GM21367 (cell line): ENCODE data around the gene CRELD2.
A peak's percentile ranks its signal among the peaks of the same experiment; 100 is the strongest.

Experiments used
- ATAC-seq: cut with Tn5 transposase; IDR thresholded peaks from one replicate; pipeline ENCODE4 v1.9.1; 2021; ENCODE audit not compliant: unreplicated experiment

CRELD2 gene

DNA sequence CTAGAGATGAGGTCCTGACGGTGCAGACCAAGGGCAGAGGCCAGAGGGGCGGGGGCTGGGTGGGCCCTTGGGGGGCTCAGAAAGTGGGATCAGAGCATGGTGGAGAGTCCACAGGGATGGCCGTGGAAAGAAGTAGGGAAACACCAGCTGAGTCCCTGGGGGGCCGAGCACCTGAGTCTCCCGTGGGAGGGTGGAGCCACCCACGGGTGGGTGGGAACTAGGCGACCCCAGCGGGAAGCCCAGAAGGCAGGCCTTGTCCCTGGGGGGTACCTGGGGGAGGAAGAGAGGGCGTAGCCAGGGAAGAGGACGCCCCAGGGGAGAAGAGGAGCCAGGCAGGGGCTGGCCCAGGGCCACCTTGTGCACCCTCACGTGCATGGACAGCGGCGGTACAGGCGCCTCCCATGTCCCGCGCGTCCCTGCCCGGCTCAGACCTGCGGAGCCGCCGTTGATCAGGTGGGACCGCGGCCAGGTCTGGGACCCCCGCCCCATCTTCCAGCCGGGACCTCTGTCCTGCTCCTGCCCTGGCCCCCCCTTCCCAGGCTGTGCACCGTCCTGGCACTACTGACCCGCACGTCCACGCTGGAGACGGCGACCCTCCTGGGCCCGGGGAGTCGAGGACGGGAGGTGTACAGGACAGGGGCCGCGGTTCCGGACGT is 10.2 kb downstream of the CRELD2 start:
- no peak for ATAC-seq

DNA sequence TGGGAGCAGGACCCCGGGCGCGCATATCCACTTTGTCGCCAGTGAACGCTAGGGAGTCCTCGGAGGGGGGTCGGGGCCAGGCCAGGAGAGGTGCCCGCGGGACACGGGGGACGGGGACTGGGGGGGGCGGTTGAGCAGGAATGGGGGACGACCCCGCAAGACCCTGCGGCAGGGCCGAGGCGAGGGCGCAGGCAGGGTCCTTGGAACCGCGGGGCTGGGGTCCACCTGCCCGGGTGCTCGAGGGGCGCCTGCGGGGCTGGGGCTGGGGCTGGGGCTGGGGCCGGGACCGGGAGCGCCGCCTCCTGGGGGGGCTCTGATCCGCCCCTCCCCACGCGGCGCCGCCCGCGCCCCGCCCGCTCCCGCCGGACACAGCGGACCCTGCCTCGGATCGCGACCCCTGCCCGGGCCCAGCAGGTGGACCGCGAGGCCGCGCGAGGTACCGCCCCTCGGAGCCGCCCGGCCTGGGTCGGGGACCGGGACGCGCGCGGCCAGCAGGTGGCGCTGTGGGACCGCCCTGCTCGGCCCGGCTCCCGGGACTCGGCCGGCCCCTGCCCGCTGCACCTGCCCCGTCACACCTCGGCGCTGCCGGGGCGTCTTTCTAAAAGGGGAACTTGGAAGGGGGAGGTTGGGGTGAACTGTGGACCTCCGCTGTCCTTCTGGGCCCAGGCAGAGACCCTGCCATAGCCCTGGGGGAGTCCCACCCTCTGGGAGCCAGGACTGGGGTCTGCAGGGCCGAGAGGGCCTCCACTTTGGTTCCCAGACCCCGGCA is 11.0 kb downstream of the CRELD2 start:
- ATAC-seq, result no peak

DNA sequence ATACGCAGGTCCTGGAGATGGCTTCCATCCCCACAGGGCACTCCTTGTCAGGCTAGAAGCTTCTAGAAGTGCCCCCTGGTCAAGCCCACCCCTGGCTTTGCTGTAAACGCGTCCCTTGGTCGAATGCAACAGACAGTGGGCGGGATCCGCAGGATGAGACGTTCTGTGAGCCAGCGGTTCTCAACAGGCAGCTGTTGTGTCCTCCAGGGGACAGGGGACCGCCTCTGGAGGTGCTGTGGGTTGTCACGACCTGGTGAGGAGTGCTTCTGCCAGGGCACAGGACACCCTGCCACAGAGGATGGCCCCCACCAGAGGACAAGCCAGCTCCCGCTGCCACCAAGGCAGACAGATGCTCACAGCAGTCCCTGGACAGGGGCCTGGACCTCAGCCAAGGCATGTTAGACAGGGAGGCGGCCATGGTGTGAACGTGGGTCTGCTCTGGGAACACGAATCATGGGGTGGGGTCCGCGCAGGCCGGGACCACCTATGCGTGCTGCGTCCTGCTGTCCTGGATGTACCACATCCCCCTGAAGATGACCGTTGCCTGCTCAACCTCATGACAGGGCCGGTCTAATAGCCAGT is 11.7 kb downstream of the CRELD2 start:
- ATAC-seq, result no peak

DNA sequence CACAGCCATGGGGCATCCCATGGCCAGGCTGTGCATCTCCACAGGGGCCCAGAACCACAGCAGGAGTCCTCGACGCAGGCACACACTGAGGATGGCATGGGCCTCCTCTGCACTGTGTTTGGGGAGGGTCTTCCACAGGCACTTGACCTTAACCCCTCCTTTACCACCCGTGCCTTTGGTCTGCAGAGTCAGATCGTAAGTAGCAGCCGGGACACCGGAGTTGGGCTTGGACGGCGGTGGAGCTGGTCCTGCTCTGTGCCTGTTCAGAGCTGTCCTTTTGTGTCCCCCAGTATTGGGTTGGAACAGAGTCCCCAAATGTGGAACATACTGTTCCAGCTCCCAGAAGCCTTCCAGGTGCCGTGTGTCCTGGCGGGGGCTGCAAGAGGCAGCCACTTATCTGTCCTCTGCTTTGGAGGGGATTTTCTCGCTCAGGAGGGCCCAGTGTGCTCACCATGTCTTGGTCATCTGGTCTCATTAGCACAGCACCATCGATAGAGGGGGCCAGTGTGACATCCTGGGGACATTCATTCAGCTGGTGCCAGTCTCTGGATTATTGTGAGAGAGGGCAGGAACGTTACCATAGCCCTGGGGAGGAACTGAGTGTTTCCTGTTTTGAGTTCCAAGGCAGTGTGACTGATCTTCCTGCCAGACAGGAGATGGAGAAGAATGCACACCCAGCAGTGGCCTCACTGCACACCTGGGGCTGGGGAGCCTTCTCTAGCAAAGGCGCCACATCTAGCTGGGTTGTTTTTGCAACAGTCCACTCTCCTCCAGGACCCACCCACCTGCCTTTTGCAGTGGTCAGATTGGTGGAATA is 12.4 kb downstream of the CRELD2 start:
- no peak for ATAC-seq

DNA sequence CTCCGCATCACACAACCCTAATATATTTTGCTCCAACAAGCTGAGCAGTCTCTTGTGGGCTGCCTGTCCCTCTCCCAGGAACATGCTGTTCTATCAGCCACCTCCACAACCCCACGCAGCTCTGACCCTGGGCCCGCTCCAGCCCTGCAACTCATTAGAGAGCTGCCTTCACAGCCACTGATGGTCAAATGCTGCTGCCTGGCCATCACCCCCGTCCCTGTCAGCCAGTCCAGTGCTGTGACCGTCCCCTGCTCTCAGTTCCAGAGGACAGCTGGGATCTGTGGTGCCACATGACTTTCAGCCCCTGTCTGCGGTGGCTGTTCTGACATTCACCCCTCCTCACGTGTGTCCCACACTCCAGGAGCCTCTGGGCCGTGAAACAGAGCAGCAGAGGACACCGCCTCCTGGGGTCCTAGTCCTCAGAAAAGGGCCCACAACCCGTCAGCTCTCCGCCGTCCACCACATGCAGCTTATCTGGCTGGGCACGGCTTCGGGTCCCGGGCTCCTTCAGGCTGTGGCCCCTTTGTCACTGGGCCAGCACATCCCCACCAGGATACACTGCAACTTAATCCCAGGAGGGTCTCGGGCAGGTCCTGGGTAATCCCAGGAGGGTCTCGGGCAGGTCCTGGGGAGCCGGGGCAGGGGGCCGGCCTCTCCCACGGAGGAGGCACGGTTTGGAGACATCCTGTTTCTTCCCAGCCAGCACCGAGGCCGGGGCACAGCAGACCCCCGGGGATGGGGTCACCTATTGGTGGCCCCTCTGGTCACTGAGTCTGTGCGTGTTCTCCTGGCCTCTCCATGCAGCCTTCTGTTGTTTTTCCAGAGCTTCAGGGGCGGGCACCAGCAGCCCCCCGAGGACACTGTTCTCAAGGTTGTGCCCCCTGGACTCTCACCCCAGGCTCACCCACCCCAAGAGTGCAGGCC is 15.1 kb downstream of the CRELD2 start:
- no peak for ATAC-seq

DNA sequence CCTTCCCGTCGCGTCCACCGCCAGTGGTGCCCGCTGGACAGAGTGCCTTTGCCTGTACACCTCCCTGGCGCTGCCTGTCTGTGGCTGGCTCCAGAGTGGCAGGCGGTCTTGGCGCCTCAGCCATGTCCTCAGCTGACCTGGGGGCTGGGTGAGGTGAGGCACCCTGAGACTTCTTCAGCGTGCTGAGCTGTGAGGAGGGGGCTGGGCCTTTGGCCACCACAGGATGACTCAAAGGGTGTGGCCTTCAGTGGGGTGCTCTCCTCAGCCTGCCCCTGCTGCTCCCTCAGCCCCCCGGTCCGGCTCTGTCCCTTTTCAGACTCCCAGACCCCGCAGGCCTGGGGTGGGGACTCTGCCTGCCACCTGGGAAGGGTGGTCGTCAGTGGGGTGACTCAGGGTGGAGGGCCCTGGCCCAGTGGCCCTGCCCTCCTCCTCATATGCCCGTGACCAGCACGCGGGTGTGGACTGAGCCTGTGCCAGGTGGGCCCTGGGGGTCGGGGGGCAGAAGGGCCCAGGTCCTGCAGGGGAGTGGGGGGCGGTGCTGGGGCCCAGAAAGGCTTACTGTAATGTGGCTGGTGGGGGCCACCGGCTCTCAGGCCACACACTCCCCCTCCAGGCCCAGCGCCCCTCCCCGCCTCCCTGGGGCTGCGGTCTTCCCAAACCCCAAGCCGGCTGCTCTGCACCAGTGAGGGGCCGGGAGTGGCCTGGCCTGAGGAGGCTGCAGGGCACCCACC is 15.9 kb downstream of the CRELD2 start:
- ATAC-seq, result no peak

DNA sequence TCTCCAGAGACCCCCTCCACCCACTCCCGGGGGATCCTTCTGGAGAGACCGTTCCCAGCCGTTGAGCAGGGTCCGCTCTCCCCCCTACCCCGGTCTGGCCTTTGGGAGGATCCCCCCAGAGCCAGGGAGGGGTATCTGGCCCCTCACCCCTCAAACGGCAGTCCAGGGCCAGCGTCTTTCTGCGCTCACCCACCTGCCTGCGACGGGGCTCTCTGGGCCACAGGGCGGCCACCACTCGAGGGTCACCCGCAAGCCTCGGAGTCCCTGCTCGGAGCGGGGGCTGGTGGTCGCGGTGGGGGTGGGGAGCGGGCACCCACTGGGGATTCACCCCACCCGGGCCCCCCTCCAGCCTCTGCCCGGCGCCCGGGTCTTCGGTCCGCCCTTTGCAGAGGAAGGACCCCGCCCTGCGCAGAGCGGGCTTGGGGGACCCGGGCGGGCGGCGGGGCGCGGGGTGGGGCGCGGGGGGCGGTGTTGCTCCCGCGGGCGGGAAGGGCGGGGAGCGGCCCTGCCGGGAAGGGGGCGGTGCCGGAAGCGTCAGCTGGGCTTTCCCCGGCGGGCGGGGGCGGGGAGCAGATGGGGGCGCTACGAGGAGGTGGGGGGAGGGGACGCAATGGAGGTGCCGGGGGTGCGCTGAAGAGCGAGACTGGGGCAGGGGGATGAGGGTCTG is 16.6 kb downstream of the CRELD2 start:
- ATAC-seq, result no peak

DNA sequence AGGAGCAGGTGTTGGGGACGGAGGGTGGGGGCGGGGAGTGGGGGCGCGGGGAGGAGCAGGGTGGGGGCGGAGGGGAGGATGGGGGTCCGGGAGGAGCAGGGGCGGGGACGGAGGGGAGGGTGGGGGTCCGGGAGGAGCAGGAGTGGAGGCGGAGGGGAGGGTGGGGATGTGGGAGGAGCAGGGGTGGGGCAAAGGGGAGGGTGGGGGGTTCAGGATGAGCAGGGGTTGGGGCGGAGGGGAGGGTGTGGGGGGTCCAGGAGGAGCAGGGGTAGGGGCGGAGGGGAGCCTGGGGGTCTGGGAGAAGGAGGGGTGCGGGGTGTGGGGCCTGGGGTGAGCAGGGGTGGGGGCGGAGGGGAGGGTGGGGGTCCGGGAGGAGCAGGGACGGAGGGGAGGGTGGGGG is 17.1 kb downstream of the CRELD2 start:
- no peak for ATAC-seq

DNA sequence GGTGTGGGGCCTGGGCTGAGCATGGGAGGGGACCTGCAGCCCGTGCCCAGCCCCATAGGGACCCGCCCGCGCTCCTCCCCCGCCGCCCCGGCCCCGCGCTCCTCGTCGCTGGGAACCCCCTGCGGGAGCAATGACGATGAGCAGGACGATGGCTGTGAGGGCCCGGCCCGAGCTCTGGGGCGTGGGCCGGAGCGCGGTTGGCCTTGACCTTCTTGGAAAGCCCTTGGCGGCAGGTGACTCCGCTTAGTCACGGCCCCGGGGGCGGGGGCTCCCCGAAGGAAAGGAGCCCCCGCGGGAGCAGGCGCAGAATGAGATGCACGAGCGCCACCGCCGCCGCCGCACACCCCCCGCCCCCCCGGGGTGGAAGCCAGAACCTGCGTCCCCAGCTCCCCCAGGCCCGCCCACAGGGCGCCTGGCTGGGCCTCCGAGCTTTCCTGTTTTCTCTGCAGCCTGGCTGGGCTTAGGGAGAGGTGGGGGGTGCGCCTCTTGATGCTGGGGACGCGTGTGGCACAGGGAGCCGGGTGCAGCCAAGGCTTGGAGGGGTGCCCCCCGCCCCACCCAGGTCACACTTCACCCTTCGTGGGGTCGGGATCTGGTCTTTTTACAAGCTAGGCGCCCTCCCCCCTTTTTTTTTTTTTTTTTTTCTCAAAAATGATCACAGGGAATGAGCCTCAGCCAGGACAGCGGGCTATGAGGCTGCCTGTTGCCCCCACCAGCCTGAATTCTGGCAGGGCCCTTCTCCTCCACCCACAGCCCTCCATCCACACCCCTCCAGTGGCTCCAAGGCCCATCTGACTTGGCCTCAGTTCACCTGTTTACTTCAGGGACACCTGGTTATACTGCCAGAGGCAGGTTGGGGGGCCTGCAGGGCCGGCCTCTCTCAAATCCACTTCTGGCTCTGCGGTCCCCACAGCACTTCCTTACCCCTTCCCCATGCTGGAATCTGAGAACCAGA is 17.9 kb downstream of the CRELD2 start:
- ATAC-seq, result peak; percentile 54

DNA sequence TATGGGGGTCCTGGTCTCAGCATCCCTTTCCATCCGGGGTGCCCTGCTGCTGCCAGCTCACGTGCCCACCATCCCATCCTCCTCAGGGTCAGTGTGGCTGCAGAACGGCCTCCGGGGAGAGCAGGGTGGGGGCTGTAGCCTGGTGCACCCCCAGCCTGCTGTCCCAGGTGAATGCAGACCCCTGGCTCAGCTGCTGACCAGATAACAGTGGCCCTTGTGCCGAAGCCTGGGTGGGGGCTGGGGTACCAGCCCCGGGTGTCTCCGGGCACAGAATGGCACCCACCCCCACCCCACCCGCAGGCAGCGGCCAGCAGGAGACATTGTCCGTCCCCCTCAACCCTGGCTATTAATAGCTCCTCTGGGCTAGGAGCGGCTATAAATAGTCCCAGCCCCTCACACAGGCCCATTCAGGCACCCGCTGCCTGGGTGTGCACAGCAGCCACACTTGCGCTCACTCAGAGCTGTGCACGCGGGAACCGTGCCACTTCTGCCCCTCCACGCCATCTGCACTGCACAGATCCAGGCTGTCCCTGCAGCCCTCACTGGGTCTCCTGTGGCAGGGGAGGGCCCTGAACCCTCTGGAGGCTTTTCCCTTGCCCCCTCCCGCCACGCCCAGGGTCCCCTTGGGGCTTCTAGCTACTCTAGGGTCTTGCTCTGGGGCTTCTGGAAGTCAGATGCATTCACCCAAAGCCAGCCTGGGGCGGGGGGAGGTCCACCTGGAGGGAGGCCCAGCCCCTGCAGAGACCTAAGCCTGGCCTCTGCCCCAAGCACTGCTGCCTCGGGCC is 18.7 kb downstream of the CRELD2 start:
- ATAC-seq, result no peak

DNA sequence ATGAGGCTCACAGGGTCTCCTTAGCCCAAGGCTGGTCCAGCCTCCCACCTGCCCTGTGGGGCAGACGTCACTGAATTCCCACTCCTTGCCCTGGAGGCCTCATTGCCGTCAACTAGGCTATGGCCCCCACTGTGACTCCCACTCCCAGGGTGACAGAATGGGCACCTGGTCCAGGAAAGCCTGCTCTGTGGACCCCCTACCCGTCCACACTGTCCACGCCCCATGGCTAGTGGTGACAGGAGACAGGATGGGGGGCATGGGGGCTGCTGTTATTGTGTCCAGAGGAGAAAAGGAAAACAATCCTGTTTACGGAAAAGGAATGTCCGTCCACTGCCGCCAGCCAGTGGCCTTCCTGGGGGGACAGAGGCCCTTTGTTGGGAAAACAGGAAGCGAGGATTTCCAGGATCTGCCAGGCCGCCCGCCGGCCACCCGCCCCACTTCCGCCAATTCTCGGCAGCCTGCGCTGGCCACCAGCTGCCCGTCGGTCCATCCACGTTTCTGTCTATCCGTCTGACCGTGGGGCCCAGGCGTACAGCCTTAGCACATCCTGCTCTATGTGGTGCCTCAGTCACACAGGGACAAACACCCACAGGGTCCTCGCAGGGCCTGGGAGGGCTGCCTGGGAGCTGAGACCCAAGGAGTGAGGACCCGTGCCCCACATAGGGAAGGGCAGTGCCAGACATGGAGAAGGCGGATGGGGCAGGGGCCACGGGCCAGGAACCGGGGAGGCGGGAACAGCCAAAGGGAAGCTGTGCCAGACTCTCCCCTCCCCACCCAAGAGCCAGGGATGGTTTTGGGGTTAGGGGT is 19.5 kb downstream of the CRELD2 start:
- ATAC-seq, result no peak

DNA sequence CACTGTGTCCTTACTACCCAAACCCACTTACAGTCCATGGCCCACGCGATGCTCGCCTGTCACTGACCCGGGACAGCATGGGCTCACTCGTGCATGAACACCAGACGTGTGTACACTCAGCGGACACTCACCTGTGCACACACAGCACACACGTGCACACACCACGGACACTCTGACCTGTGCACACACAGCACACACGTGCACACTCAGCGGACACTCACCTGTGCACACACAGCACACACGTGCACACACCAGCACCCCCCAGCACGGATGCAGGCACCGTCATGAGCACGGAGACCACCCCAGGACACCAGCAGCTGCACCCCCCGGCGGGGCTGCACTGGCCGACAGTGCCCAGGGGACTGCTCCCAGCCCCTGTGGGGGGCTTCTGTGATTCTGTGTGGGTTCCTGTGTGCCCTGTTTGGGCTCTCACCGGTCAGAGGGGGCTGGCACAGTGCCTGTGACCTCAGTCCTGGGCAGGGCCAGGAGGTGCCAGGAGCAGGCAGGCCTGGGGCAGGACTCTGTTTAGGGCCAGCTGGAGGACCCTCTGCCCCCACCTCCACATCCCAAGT is 20.2 kb downstream of the CRELD2 start:
- no peak for ATAC-seq

DNA sequence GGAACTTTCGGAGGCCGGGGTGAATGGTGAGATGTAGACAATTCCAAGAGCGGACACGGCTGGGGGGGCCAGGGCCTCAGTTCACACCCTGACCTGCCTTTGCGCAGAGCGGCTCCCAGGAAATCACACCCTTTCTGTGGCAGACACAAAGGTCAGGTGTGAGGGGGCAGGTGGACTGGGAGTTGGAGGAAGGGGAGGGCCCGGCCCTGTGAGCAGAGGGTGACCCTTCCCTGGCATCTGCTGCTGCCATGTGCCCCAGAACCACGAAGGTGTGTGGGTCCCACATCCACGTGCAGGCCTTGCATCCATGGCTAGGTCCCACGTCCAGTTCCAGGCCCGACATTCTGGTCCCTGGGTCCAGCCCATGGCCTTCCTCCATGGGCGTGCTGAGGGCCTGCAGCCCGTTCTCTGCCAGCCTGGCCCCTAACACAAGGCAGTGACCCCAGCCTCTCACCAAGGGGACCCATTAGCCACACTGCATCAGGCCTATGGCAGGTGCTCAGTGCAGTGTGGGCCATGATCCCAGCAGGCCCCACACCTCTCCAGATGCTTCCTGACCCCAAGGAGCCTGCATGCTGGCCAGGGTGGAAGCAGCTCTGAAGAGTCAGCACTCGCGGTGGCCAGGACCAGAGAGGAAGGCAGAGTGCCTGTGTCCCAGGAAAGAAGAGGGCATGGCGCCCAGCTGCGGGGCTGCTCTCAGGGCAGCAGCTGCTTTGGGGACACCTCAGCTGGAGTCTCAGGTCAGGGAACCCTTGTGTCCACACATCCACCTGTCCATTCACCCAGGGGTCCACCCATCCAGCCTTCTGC is 23.3 kb downstream of the CRELD2 start:
- ATAC-seq, result no peak

DNA sequence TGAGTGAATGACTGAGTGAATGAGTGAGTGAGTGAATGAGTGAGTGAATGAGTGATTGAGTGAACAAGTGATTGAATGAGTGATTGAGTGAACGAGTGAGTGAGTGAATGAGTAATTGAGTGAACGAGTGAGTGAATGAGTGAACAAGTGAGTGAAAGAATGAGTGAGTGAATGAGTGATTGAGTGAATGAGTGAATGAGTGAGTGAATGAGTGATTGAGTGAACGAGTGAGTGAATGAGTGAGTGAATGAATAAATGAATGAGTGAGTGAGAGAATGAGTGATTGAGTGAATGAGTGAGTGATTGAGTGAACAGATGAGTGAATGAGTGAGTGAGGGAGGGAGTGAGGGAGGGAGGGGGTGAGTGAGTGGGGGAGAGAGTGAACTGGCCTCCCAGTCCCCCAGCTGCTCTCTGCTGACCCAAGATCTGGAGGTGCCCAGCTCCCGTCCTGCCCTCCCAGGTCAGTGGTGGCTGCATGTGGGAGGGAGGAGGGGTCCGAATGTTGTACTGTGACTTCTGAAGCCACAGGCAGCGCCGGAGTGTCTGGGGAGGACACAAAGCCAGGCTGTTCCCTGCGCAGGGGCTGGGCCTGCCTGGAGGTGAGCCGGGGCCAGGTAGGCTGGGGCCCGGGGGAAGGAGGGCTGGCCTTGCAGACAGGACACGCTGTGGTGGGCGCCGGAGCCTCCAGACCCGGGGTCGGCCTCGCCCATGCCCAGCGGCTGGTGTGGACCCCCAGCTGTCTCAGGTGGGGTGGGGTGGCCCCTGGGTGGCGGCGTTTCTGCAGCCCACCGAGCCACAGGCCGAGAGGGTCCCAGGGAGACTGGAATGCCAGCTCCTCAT is 24.4 kb downstream of the CRELD2 start:
- no peak for ATAC-seq

DNA sequence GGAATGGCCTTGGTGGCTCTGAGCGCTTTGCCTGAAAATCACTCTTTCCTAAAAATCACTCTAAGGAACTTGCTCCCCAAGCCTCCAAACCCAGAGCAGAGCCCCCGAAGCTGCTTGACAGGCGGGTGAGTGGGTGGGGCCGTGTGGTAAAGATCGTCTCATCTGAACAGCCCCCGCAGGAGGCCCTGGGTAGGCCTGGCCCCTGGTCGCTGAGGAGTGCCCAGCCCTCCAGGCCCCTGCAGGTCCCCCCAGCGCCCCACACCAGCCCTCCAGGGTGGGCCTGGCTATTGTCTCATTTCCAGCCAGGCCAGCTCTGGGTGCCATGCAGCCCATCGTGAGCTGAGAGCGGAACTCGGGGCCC is 25.0 kb downstream of the CRELD2 start:
- ATAC-seq, result no peak
